ENCODE results near the gene GRM1.

DNA sequence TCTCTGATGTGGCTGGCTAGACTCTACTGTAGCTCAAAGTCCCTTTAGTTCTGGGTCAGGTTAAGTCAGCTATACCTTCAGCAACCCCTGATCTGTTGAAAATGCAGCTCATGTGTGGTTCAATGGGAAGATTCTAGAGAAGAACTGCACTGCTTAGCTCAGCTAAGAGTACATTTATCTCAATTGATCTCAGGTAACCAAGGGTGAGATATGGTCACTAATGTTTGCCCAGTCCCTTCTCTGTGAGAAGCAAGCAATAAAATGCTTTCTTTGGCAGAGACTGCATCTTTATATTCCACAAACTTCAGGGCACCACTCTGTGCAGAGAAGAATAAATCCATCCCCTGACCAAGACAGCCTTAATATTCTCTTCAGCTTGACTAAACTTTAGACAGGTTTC, 274.1 kb downstream of the GRM1 start:
- TF ChIP-seq, protein P1, sequence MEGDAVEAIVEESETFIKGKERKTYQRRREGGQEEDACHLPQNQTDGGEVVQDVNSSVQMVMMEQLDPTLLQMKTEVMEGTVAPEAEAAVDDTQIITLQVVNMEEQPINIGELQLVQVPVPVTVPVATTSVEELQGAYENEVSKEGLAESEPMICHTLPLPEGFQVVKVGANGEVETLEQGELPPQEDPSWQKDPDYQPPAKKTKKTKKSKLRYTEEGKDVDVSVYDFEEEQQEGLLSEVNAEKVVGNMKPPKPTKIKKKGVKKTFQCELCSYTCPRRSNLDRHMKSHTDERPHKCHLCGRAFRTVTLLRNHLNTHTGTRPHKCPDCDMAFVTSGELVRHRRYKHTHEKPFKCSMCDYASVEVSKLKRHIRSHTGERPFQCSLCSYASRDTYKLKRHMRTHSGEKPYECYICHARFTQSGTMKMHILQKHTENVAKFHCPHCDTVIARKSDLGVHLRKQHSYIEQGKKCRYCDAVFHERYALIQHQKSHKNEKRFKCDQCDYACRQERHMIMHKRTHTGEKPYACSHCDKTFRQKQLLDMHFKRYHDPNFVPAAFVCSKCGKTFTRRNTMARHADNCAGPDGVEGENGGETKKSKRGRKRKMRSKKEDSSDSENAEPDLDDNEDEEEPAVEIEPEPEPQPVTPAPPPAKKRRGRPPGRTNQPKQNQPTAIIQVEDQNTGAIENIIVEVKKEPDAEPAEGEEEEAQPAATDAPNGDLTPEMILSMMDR (IDR thresholded peaks at IDR 0.05; ENCODE audit: low read length): no peak
- no peak for TF ChIP-seq EZH2 (IDR thresholded peaks at IDR 0.05; ENCODE audit: borderline replicate concordance, low read length)
